ENCODE results near the gene ABHD8. TPM values are rescaled to one million over a fixed set of nuclear protein-coding genes. Genes with fewer than 3 reads are reported as not detected.

ABHD8 gene
- total RNA-seq, 1 experiment from 2014 or later: 13.2 TPM

- peak; percentile 77 for TF ChIP-seq ZBTB43 (CRISPR knock-in tag; IDR thresholded peaks at IDR 0.05)
- no peak for TF ChIP-seq JAZF1 (CRISPR knock-in tag; IDR thresholded peaks at IDR 0.05)
- TF ChIP-seq ARID4B (CRISPR knock-in tag; IDR thresholded peaks at IDR 0.05; ENCODE audit: borderline replicate concordance): peak; percentile 98
- 0 out of 2 replicates have a peak, but pooled peaks have one; percentile 8 for TF ChIP-seq GABPB1 (CRISPR knock-in tag; IDR thresholded peaks at IDR 0.05)
- TF ChIP-seq ZNF281 (CRISPR knock-in tag; IDR thresholded peaks at IDR 0.05): peak; percentile 93
- 0 out of 2 replicates have a peak, but pooled peaks have one; percentile 48 for TF ChIP-seq ZNF263 (CRISPR knock-in tag; IDR thresholded peaks at IDR 0.05; ENCODE audit: low read depth)
- peak; percentile 52; the same call in 1 of the 2 replicates for TF ChIP-seq NFYB (CRISPR knock-in tag; conservative IDR thresholded peaks at IDR 0.05; ENCODE audit: low read depth)
- no peak for TF ChIP-seq CREM (CRISPR knock-in tag; IDR thresholded peaks at IDR 0.05)
- TF ChIP-seq JUN (CRISPR knock-in tag; IDR thresholded peaks at IDR 0.05): peak; percentile 95
- TF ChIP-seq KAT7 (CRISPR knock-in tag; IDR thresholded peaks at IDR 0.05; ENCODE audit: borderline replicate concordance): peak; percentile 77; the same call in 1 of the 2 replicates
- no peak for TF ChIP-seq EMX1 (CRISPR knock-in tag; IDR thresholded peaks at IDR 0.05)
- peak; percentile 78; the same call in 1 of the 2 replicates for TF ChIP-seq NR3C1 (CRISPR knock-in tag; conservative IDR thresholded peaks at IDR 0.05; ENCODE audit: low read depth)
- no peak for TF ChIP-seq AR (CRISPR knock-in tag; IDR thresholded peaks at IDR 0.05)
- TF ChIP-seq FOXP4 (CRISPR knock-in tag; IDR thresholded peaks at IDR 0.05): peak; percentile 84
- TF ChIP-seq PRRX2 (CRISPR knock-in tag; IDR thresholded peaks at IDR 0.05): 0 out of 2 replicates have a peak, but pooled peaks have one; percentile 51
- peak; percentile 82 for TF ChIP-seq USF1 (CRISPR knock-in tag; IDR thresholded peaks at IDR 0.05)
- TF ChIP-seq NFE2L1 (CRISPR knock-in tag; IDR thresholded peaks at IDR 0.05): peak; percentile 83; the same call in 1 of the 2 replicates
- TF ChIP-seq NR1H2 (CRISPR knock-in tag; IDR thresholded peaks at IDR 0.05): peak; percentile 94
- 0 out of 2 replicates have a peak, but pooled peaks have one; percentile 64 for TF ChIP-seq CBFB (CRISPR knock-in tag; IDR thresholded peaks at IDR 0.05; ENCODE audit: low read depth)
- TF ChIP-seq CDX4 (CRISPR knock-in tag; IDR thresholded peaks at IDR 0.05; ENCODE audit: borderline replicate concordance): no peak
- peak; percentile 62; the same call in 1 of the 2 replicates for TF ChIP-seq ZNF317 (CRISPR knock-in tag; IDR thresholded peaks at IDR 0.05; ENCODE audit: borderline replicate concordance, low read depth)
- peak; percentile 85 for TF ChIP-seq E2F4 (CRISPR knock-in tag; IDR thresholded peaks at IDR 0.05; ENCODE audit: borderline replicate concordance, low read depth)
Observed at GRCh38 chr19:17282488-17283125, 20.6 kb downstream of the ABHD8 start (continued).

All from WTC11 (cell line).